ENCODE measurements around the gene DNPEP. TPM values are rescaled to one million over a fixed set of nuclear protein-coding genes. Genes with fewer than 3 reads are reported as not detected.

Gene DNPEP
- total RNA-seq, 3 donors from 2014 or later, result 75.7 to 127 (median 125) TPM

GRCh38 chr2:219362072-219362471 is 25.6 kb downstream of the DNPEP start:
- H3K4me1 ChIP-seq (ENCODE audit: low read depth), result peaks cover 4% of the 10 kb centered on the region
- intact Hi-C loops (cut with DNase I, micrococcal nuclease), result no loop called here
- no peaks in the 10 kb centered on the region for H3K36me3 ChIP-seq (ENCODE audit: low read depth)
- DNase-seq (no peak), ATAC-seq (no peak)
- TF ChIP-seq, protein P1, sequence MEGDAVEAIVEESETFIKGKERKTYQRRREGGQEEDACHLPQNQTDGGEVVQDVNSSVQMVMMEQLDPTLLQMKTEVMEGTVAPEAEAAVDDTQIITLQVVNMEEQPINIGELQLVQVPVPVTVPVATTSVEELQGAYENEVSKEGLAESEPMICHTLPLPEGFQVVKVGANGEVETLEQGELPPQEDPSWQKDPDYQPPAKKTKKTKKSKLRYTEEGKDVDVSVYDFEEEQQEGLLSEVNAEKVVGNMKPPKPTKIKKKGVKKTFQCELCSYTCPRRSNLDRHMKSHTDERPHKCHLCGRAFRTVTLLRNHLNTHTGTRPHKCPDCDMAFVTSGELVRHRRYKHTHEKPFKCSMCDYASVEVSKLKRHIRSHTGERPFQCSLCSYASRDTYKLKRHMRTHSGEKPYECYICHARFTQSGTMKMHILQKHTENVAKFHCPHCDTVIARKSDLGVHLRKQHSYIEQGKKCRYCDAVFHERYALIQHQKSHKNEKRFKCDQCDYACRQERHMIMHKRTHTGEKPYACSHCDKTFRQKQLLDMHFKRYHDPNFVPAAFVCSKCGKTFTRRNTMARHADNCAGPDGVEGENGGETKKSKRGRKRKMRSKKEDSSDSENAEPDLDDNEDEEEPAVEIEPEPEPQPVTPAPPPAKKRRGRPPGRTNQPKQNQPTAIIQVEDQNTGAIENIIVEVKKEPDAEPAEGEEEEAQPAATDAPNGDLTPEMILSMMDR (IDR thresholded peaks at IDR 0.05), result no peak
- no peaks in the 10 kb centered on the region for H3K9me3 ChIP-seq
- H3K4me3 ChIP-seq, result no peak overlapping the region

- TF ChIP-seq, protein P1 (IDR thresholded peaks at IDR 0.05), result no peak
- H3K9me3 ChIP-seq, result no peaks in the 10 kb centered on the region
- intact Hi-C loops (cut with DNase I, micrococcal nuclease), result no loop called here
- H3K36me3 ChIP-seq (ENCODE audit: low read depth), result no peaks in the 10 kb centered on the region
- peaks cover 4% of the 10 kb centered on the region for H3K4me1 ChIP-seq (ENCODE audit: low read depth)
- no peak overlapping the region for H3K4me3 ChIP-seq
- DNase-seq (no peak), ATAC-seq (no peak)
Measured at GRCh38 chr2:219358170-219359075, 29.3 kb downstream of the DNPEP start.

DNA sequence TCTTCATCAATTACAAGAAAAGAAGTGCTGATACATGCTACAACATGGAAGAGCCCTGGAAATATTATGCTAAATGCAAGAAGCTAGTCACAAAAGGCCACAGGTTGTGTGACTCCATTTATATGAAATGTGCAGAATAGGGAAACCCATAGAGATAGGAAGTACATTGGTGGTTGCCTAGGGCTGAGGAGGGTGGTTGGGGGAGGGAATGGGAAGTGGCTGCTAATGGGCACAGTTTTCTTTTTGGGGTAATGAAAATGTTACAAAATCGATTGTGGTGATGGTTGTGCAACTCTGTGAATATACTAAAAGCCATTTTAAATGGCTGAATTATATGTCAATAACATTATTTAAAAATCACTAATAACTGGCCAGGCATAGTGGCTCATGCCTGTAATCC is 30.9 kb downstream of the DNPEP start:
- Histone ChIP-seq H3K36me3 (ENCODE audit: low read depth) (no peaks in the 10 kb centered on the region), H3K9me3 (no peaks in the 10 kb centered on the region), H3K4me3 (no peak overlapping the region), H3K4me1 (ENCODE audit: low read depth) (peaks cover 4% of the 10 kb centered on the region)
- intact Hi-C loops (cut with DNase I, micrococcal nuclease), result no loop called here
- DNase-seq, result no peak
- no peak for ATAC-seq
- TF ChIP-seq, protein P1 (IDR thresholded peaks at IDR 0.05), result no peak

DNA sequence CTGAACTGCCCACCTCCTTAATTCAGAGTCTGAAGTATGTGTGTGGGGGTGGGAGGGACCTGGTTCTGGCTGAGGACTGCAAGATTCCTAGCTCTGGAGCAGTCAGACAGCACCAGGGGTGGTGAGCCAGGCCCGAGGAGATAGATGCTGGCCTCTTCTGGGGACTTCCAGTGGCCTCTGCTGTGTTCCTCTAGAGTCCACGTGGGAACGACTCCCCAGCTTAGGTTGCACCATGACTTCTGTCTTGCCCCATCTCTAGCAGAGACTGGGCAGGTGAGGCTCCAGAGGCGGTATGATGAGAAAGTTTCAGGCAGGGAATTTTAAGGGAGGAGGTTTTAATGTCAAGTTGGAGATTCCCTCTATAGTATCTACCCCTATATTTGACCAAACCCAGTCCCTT is 33.1 kb downstream of the DNPEP start:
- ATAC-seq, result no peak
- Histone ChIP-seq H3K36me3 (ENCODE audit: low read depth) (no peaks in the 10 kb centered on the region), H3K4me3 (no peak overlapping the region), H3K9me3 (no peaks in the 10 kb centered on the region), H3K4me1 (ENCODE audit: low read depth) (peaks cover 4% of the 10 kb centered on the region)
- intact Hi-C loops (cut with DNase I, micrococcal nuclease), result no loop called here
- TF ChIP-seq, protein P1 (IDR thresholded peaks at IDR 0.05), result no peak
- DNase-seq, result no peak

DNA sequence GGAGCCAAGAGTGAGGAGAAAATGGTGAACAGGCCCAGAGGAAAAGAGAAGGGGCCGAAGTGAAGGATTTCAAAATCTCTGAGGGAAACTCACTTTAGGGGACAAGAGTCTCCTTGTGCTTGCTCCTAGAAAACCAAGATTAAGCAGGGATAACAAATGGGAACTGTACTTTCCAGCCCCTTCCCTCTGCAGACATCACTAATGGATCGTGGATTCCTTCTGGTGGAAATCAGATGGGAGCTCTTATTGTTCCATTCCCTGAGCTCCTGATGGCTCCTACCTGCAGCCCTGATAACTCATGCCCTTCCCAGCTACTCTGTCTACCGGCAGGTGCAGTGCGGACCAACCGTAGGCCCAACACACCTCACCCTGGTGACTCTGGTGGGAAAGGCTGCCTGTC is 34.6 kb downstream of the DNPEP start:
- TF ChIP-seq, protein P1 (IDR thresholded peaks at IDR 0.05), result no peak
- no peak for ATAC-seq
- DNase-seq, result no peak
- no peak overlapping the region for H3K4me3 ChIP-seq
- intact Hi-C loops (cut with DNase I, micrococcal nuclease), result no loop called here
- no peaks in the 10 kb centered on the region for H3K36me3 ChIP-seq (ENCODE audit: low read depth)
- H3K4me1 ChIP-seq (ENCODE audit: low read depth), result peaks cover under 1% of the 10 kb centered on the region
- no peaks in the 10 kb centered on the region for H3K9me3 ChIP-seq
